HG03045 (cell line): ENCODE data around the gene NT5DC3.

Experiments used
- ATAC-seq: cut with Tn5 transposase; IDR thresholded peaks from one replicate; pipeline ENCODE4 v1.9.1; 2021; ENCODE audit warnings: mild to moderate bottlenecking, moderate library complexity; ENCODE audit not compliant: unreplicated experiment

The NT5DC3 gene

DNA sequence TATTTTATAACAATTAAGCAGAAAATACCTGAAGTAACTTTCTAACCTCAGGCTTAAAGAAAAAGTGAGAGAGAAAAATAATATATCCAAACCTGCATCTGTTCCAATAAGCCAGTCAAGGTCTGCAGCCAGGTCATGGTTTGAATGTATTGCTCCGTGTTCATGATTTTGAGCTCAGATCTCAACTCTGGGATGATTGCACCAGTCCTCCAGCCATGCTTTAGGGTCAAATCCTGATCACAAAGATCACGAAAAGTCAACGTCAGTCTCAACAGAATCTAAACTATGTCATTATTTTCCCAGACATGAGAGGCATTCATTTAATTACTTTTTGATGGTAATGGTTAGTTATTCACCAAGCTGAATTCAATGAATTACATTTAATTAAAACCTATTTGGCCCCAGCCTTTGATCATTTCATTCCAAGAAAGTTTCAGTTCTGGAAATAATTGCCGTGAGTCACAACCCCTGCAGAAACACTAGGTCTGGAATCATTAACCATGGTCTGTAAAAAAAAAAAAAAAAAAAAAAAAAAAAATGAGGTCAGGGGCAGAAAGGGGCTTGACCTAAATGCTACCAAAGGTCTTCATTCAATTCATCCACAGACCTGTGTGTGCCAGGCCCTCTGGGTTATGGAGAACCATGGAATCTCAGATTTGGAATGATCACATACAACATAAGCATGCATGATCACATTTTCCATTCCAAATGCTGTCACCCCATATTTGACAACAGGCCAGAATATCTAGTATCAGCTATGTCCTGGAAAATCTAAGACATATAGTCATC, 55.6 kb downstream of the NT5DC3 start:
- ATAC-seq = no peak

DNA sequence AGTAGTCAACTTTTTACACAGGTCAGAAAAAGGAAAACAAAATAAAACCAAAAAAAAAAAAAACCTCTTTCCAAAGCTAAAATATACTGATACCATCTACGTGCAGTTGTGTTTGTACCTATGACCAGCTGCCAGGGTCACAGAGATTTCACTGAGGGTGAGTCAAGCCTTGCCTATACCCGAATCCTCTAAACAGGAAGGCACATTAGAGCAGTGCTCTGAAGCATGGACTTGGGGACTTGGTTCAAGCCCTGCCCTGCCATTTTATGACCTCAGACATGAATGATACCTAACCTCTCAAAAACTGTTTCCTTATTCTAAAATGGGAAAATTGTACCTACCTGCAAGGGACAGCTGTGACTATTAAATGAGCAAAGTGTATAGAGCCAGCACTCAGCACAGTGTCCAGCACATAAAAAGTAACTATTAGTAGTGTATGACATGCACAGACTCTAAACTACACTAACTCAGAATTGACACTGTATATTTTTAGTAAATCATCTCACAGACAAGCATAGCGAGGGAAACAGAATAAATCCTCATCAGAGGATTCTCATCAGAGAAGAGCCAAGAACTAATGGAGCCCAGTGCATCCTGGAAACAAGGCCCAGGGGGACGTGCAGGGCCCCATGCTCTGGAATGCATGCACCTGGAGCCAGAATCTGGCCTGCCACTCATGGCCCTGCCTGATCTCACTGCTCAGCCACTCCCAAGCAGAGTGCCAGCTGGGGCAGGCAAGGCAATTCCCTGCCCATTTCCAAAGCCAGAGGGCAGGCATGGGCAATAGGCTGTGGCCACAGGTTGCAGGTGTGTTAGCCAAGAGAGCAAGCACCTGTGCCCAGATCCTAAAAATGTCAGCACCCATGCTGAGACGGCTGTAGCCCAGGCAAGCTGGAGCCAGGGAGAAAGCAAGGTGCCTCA, 57.0 kb downstream of the NT5DC3 start:
- no peak for ATAC-seq

DNA sequence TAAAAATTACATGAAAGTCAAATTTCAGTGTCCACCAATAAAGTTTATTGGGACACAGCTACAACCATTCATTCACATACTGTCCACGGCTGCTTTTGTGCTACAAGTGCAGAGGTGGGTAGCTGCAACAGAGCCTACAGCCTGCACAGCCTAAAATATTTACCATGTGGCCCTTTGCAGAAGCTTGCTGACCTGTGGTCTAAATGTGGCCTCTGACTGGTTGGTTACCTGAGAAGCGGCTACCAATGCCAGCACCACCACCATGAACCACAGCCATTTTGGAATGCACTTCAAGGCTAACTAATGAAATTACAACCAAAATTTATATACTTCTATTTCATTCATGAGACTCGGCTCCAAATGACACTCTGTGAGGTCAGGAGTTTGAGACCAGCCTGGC, 58.6 kb downstream of the NT5DC3 start:
- no peak for ATAC-seq

DNA sequence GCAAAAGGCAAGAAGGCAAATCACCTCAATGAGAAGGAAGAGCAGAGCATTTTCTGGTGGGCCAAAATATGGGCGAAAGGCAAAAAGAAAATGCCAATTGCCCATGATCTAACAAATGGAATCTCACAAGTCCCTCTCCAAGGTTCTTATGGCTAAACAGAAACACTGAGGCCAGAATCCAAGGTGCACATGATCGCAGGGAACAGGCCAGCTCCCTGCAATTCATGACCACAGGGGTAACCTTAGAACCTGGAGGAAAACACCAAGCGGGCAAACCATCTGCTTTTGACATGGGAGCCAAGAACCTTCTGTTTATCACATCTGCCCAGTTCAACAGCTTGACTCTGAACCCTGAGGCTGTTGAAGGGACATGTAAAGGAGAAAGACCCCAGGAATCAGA, 60.0 kb downstream of the NT5DC3 start:
- no peak for ATAC-seq

GRCh38 chr12:103780093-103780440, 61.0 kb downstream of the NT5DC3 start:
- ATAC-seq = no peak

DNA sequence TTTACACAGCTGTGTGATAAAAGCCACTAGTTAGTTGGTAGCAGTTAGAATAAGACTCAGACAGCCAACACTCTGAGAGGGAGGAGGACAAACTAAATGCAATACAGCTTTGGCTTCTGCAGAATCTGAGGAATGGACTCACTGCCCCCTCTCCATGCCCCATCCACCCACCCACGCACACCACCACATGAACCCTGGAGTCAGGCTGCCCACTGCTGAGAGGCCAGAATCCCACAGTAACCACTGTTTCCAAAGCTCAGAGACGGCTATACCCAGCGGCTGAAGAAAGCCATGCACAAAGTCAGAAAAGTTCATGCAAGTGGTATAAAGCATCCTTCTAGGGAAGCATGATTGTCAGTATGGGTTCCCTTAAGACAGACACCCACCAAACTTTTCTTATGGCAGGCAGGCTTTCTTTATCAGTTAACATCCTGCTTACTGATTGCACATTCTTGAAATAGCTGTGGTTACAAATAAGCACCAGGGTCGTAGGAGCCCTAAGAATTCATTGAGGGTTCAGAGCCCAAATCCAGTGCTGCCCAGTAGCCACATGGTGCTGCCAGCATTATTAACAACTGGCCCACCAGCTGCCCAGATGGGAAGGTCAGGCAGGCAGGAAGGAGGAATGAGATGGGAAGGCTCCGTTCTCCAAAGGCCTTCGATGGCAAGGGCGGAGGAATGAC, 61.5 kb downstream of the NT5DC3 start:
- ATAC-seq = no peak

DNA sequence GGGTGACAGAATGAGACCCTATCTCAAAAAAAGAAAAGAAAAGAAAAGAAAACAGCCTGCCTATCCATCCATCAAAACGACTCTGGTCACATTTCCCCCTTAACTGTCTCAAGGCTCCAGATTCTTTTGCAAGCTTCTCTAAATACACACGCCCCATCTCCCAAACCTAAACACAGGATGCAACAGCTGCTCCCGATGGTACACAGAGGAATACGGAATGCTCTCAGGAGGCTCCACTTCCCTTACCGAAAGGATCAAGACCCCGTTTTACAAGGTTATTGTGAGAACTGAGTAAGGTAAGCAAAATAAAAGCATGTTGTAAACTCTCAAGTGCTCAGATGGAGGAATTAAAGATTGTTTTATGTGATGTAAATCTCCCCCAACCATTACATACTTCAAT, 62.3 kb downstream of the NT5DC3 start:
- ATAC-seq = no peak

- no peak for ATAC-seq
Measured at GRCh38 chr12:103774977-103775560, 66.0 kb downstream of the NT5DC3 start.

DNA sequence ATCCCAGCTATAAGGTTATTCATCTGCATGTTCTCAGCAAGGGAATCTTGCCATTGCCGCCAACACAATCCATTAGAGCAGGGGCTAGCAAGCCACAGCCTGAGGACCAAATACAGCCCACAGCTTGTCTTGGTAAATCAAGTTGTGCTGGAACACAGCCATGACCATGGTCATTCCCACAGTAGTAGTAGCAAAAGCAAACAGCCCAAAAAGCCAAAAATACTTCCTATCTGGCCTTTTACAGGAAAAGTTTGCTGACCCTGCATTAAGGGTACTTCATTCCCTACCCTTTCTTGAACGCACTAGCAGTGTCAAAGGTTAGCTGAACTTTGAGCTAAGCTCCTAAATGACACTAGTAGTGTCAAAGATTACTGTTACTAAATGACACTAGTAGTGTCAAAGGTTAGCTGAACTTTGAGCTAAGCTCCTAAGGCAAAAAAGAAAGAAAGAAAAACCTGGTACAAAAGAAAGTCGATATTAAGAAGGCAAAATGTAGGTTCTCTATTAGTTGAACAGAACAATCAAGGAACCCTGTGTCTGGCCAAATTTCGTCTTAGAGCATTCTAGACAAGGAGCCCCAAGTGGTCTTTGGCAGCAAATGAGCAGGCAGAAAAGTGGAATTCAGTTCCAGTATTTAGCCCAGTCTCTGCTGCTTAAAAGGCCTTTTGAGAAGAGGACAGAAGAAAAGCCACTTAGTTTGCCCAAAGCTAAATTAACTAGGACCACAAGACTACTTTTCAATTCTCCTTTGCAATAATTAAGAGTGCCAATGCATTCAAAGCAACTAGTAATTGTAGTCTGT, 67.7 kb downstream of the NT5DC3 start:
- no peak for ATAC-seq

- no peak for ATAC-seq
Measured at GRCh38 chr12:103772367-103773108, 68.5 kb downstream of the NT5DC3 start.

- ATAC-seq = no peak
Measured at GRCh38 chr12:103771466-103771865, 69.6 kb downstream of the NT5DC3 start.

DNA sequence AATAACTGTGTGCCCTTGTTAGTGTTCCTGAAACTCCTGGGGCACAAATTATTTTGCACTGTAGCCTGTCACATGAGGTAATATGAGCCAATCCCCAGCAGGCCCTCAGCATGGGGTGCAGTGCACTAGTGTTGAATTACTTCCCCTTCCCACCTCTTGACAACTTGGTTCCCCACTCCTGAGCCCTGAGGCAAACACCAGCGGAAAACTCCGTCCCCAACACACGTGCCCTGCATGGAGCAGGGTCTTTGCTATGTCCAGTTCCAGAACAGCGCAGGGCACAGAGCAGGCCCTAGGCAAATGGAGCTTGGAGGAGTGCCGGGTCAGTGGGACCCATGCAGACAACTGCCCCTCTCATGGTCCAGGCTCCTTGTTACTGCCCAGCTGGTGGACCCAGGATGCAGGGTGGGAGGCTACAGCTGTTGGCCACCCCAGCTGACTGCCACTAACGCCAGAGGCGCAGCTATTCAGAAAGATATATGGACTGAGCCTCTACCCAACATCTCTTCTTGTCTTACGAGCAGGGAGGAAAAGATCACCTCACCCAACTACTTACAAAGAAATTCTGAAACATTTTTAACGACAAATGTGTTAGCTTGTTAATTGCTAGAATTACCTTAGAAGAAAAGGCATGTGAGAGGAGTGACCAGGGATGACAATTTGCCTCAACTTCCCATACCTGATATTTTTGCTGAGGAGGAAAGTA, 71.6 kb downstream of the NT5DC3 start:
- ATAC-seq = no peak

DNA sequence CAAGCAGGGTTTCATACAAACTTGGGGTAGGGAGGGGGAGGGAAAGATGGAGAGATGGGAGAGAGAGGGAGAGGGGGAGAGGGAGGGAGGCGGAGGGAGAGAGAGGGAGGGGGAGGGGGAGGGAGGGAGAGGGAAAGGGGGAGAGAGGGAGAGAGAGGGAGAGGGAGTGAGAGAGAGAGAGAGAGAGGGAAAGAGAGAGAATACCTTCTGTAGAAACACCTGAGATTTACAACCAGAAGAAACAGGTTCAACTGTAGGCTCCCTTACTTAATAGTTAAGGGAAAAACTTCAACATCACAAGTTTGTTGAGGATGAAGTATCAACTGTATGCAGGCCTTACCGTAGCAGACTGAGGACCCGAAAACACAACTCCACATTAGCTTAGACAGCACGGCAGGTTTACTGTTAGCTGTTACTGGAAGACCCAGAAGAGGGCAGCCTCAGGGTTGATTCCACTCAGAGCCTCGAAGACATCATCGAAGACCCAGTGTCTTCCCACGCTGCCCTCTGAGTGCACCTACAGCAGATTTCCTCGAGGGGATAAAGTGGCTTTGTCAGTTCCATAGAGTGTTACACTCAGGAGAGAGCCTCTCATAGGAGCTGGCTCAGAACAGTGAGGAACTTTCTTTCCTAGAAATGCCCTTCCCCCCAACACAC, 72.4 kb downstream of the NT5DC3 start:
- ATAC-seq = no peak

- ATAC-seq = no peak
Measured at GRCh38 chr12:103766028-103766427, 75.0 kb downstream of the NT5DC3 start.

- no peak for ATAC-seq
Measured at GRCh38 chr12:103765322-103765721, 75.7 kb downstream of the NT5DC3 start.

GRCh38 chr12:103762473-103762872, 78.6 kb downstream of the NT5DC3 start:
- no peak for ATAC-seq

DNA sequence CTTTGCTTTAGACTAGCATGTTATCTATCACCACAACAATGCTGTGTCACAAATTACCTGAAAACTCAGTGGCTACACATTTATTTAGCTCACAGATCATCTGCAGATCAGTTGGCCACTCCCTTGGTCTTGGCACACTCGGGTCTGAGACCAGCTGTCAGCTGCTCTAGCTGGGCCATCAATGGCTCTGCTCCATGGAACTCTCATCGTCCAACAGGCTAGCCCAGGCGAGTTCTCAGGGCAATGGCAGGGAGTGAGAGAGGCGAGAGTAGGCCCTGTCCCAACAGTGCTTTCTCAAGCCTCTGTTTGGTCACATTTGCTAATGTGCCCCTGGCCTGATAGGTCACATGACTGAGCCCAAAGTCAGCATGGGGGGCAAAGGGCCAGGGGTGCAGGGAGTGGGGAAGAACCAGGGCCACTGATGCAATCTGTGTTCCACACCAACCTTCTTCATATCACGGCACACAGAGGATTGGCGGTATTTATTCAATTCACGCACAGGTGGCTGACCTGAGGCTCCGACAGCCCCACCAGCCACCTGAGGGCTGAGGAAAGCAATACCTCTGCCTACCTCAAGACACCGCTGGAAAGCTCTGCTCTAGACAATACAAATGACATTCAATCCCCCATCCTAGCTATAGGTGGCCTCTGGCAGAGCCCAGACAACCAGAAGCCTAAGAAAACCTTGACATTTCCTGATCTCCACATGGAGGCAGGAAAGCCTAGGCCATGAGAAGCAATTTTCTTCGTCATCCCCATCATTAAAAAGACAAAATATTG, 82.5 kb downstream of the NT5DC3 start:
- no peak for ATAC-seq

- ATAC-seq = no peak
Measured at GRCh38 chr12:103757248-103757647, 83.8 kb downstream of the NT5DC3 start.
